Right lobe of liver (tissue), 4 donors: ENCODE measurements around the gene WDR90.

Experiments used
- CTCF ChIP-seq, 4 donors: fragments of 200-600 bp in 3 of 4; fragments of 450-650 bp in 1 of 4; IDR thresholded peaks; one replicate each; pipeline versions ENCODE4 v1.5.1 to v1.8.0; 2016 to 2022; ENCODE audit warnings: antibody characterized with exemption in 4 of 4, mild to moderate bottlenecking in 2 of 4
- POLR2A ChIP-seq: fragments of 450-650 bp; IDR thresholded peaks from one replicate; pipeline ENCODE4 v1.6.1; 2017; ENCODE audit warnings: antibody characterized with exemption, mild to moderate bottlenecking
- donor health status: DM: no; HTN: no; CAD: no.
- donor health status: DM: no; HTN: no; CAD: no.
- donor health status: DM: no; HTN: yes; CAD: no.

GRCh38 chr16:676913-677312 is 27.7 kb downstream of the WDR90 start:
- no peak for TF ChIP-seq CTCF (IDR thresholded peaks at IDR 0.05)
- TF ChIP-seq POLR2A, result no peak
